ENCODE measurements around the gene VRTN. TPM values are rescaled to one million over a fixed set of nuclear protein-coding genes. Genes with fewer than 3 reads are reported as not detected.

Gene VRTN
- total and polyA plus RNA-seq, 2 of the 8 experiments (the other 6 are each of a cell fraction or from before 2014, with no cell fraction given), result 133 to 148 TPM

DNA sequence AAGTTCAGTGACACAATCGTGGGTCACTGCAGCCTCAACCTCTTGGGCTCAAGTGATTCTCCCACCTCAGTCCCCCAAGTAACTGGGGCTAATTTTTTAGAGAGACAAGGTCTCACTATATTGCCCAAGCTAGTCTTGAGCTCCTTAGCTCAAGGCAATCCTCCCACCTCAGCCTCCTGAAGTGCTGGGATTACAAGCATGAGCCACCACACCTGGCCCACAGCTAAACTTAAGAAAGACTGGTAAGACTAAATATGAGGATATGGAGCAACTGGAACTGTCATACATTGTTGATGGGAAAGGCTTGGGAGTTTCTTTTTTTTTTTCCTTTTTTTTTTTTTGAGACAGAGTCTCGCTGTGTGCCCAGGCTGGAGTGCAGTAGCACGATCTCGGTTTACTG is 34.0 kb downstream of the VRTN start (continued):
- TF ChIP-seq CHD2 (IDR thresholded peaks at IDR 0.05; ENCODE audit: low read length), result no peak
- no peak for TF ChIP-seq SP4 (IDR thresholded peaks at IDR 0.05; ENCODE audit: low read length)
- no peak for TF ChIP-seq HDAC2 (IDR thresholded peaks at IDR 0.05; ENCODE audit: borderline replicate concordance in 1 of 2, low read depth in 2 of 2, low read length in 2 of 2)
- TF ChIP-seq EGR1 (IDR thresholded peaks at IDR 0.05; ENCODE audit: borderline replicate concordance, low read depth, low read length), result no peak
- TF ChIP-seq YY1 (IDR thresholded peaks at IDR 0.05; ENCODE audit: low read depth, low read length), result no peak
- no peak for TF ChIP-seq BRCA1 (IDR thresholded peaks at IDR 0.05; ENCODE audit: low read depth, low read length)
- no peak for TF ChIP-seq FOSL1 (IDR thresholded peaks at IDR 0.05; ENCODE audit: insufficient read depth, low read depth, low read length)
